Ureter (tissue), 1 donor: ENCODE results near the gene TSLP. TPM values are rescaled to one million over a fixed set of nuclear protein-coding genes. Genes with fewer than 3 reads are reported as not detected.

Source experiments
- DNase-seq: peaks from one replicate; pipeline ENCODE4 v3.0.0-alpha.2; 2020; ENCODE audit warnings: low spot score
- total RNA-seq: library from RNA; stranded (reverse); gene quantifications from one replicate; pipeline ENCODE4 v1.2.4, GENCODE V29; 2023
- donor health status: DM: yes; HTN: yes; CAD: no.

TSLP gene
- 2.0 TPM for total RNA-seq

GRCh38 chr5:111071413-111071812 lies at the start of gene TSLP:
TSS of gene TSLP (plus strand) at chr5:111071713. CDS start at chr5:111071891, 178 bp downstream.
- no peak for DNase-seq

- DNase-seq, result no peak
Measured at GRCh38 chr5:111022301-111022700, 49.2 kb upstream of the TSLP start.

- DNase-seq, result no peak
Measured at GRCh38 chr5:111028865-111029264, 42.6 kb upstream of the TSLP start.

- DNase-seq, result no peak
Measured at GRCh38 chr5:111043712-111044506, 27.6 kb upstream of the TSLP start.

- DNase-seq, result no peak
Measured at GRCh38 chr5:111058064-111058463, 13.4 kb upstream of the TSLP start.

- DNase-seq, result no peak
Measured at GRCh38 chr5:111060169-111060568, 11.3 kb upstream of the TSLP start.

- no peak for DNase-seq
Measured at GRCh38 chr5:111061618-111062017, 9.9 kb upstream of the TSLP start.

GRCh38 chr5:111063709-111064322 lies 7.7 kb upstream of the TSLP start:
- no peak for DNase-seq

- no peak for DNase-seq
Measured at GRCh38 chr5:111066261-111066938, 5.1 kb upstream of the TSLP start.

- no peak for DNase-seq
Measured at GRCh38 chr5:111068213-111068612, 3.3 kb upstream of the TSLP start.

- no peak for DNase-seq
Measured at GRCh38 chr5:111069839-111070238, 1.7 kb upstream of the TSLP start.

GRCh38 chr5:111070272-111071134 lies 1.0 kb upstream of the TSLP start:
- no peak for DNase-seq

GRCh38 chr5:111072949-111073682 lies 1.6 kb downstream of the TSLP start:
- peak; percentile 64 for DNase-seq

- no peak for DNase-seq
Measured at GRCh38 chr5:111074244-111074643, 2.7 kb downstream of the TSLP start.

- DNase-seq, result no peak
Measured at GRCh38 chr5:111075520-111075919, 4.0 kb downstream of the TSLP start.

GRCh38 chr5:111076091-111076490 lies 4.6 kb downstream of the TSLP start:
- DNase-seq, result no peak

GRCh38 chr5:111077678-111078077 lies 6.2 kb downstream of the TSLP start:
- no peak for DNase-seq

GRCh38 chr5:111079846-111080245 lies 8.3 kb downstream of the TSLP start:
- DNase-seq, result no peak

- DNase-seq, result no peak
Measured at GRCh38 chr5:111083323-111083722, 11.8 kb downstream of the TSLP start.

GRCh38 chr5:111092062-111092853 lies 20.7 kb downstream of the TSLP start, which contains the start of gene WDR36:
TSS of gene WDR36 (plus strand) at chr5:111092348. CDS start at chr5:111092457, 109 bp downstream.
- DNase-seq, result peak; percentile 92
